Stimulated activated CD8-positive, alpha-beta memory T cell treated with anti-CD3 and anti-CD28 coated beads, Interleukin-4, amount 100 ng/mL, for 1 hour (primary cell): ENCODE data around the gene EPB41L5.

Experiments used
- DNase-seq, 2 donors: peaks; one replicate each; pipeline ENCODE4 v3.0.0-alpha.2; 2020; ENCODE audit warnings: low read depth in 2 of 2, low spot score in 1 of 2

The EPB41L5 gene

DNA sequence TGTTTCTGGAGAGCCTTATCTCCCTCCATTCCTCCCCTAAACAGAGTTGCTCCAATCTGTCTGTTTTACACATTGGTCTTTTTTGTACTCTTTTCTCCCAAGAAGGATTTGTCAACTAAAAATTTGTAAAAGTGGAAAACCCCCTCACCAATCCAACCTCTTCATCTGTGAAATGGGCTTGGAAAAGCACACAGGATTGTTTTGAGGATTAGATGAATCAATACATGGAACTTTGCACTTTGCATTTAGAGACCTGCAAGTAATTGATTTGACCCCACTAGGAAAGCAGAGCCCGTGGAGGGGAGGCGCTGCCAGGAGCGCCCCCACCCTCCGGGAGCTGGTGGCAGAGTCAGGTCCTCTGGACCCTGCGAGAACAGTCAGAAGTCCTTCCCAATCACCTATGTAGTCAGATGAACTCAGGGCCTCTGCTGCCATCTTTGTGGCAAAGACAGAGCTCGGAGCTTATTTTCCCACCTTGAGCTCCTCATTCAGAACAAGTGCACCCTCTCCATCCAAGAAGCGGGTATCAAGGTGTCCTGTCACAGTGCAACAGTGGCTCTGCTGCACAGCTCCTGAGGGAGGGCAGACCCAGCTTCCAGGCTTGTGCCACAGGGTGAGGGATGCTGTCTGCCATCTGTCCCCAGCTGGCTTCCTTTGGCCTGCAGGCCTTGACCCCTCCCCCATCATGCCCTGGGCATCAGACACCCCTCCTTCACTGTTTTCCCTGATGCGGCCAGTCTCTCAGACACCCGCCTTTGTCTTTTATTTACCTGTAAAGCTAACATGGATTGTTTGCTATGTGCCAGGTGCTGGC lies 212.1 kb downstream of the EPB41L5 start:
- DNase-seq: no peak

DNA sequence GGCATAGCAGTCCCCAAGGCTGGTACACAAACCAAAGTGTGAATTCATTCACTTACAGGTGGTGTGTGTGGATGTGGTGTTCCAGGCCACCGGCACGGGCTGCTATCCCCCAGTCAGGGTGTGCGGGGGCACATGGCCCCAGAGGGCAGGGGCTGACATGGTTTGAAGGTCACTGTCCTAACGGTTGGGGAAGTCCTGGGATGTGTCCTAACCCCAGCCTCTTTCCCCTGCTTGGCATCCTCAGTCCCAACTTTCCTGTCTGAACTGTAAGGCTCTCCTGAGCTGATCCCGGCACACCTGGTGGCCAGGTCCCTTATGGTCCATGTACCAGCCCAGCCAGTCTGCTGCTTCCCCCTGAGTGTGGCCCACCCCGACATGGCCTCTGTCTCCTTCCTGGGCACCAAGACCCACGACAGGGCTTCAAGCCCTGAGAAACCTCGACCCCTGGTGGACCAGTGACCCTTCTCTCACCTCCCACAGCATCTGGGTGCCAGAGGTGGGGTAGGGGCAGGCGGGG lies 212.7 kb downstream of the EPB41L5 start:
- DNase-seq: no peak

DNA sequence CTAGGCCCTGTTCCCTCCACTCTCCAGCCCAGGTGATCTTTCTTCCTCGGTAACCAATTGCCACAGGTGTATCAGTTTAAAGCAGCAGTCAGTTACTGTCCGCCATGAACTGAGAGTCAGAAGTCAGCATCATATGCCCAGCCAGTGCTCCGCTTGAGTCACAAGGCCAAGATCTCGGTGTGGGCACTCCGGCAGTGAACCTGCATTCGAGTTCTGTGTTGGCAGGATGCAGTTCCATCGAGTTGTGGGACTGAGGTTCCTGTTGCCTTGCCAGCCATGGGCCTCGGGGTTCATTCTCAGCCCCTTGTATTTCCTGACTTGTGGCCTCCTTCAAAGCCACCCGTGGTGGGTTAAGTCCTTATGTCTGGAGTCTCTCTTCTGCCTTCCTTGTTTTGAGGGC lies 213.4 kb downstream of the EPB41L5 start:
- DNase-seq: no peak

DNA sequence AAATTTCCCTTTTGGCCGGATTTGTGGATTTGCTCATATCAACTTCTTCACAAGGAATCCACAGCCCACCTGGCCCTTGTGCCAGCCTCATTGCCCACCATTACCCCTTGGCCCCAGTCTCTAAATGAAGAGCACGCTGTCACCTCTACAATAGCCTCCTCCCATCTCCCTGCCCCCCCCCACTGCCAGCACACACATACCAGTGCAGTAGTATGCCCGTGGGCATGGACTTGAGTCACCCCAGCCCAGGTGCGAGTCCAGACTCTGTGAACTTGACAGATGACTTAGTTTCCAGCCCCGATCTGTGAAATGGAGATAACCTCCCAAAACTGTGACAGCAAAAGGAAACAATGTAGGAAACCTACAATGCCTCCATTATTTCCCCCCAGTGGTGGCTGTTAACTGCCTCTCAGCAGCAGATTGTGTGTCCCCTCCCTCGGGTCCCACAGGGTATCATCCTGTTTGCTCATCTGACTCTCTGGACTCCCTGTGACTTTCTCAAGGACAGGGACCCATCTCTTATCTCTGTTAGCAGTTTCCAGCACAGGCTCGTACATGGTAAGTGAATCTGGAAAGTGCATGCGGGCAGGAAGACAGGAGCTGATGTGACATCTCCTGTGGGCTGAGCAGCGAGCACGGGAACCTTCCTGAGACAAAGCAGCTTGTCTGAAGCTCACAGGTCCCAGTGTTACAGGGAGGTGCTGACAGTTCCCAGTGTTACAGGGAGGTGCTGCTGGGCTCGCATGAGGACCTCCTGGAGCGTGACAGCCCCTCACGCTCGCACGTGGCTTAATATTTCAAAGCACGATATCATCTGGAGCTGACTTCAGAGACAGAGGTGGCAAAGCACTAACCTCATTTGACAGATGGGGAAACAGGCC lies 214.5 kb downstream of the EPB41L5 start:
- DNase-seq: no peak

DNA sequence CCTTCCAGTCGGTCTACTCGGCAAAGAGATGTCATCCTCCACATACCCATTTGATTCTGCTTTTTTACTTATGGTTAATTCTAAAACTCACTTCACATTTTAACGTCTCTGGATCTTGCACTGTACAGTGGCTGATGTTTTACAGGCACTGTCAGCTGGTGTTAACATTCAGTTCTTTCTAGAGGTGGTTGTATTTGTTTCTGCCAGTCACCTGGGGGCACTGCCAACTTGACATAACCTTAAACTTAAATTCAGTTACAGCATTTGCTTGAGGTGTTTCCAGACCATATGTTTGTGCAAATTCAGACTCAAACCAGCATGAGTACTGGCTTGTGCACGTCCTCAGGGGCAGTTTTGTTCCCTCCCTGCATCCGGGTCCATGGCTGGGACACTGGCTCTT lies 215.6 kb downstream of the EPB41L5 start:
- no peak for DNase-seq
